Rectal smooth muscle tissue (tissue), 1 donor: ENCODE results near the gene AGRN.
"Not testable (repeated sequence)": the region's sequence is repeated elsewhere in the genome, so short reads cannot be mapped to it uniquely, and the experiment has no call there.

Experiments
- H3K27ac ChIP-seq: one replicate; pipeline ENCODE4 v1.7.0; 2013; ENCODE audit warnings: low read depth, low read length, inconsistent platforms
- H3K27me3 ChIP-seq: one replicate; pipeline ENCODE4 v1.7.0; 2013; ENCODE audit warnings: low read length; ENCODE audit not compliant: control insufficient read depth, insufficient read depth
- H3K36me3 ChIP-seq: one replicate; pipeline ENCODE4 v1.7.0; 2013; ENCODE audit warnings: low read length; ENCODE audit not compliant: control insufficient read depth, insufficient read depth
- H3K4me1 ChIP-seq: one replicate; pipeline ENCODE4 v1.7.0; 2013; ENCODE audit warnings: low read length; ENCODE audit not compliant: control insufficient read depth, insufficient read depth
- H3K4me3 ChIP-seq: one replicate; pipeline ENCODE4 v1.7.0; 2013; ENCODE audit warnings: low read length
- H3K9ac ChIP-seq: one replicate; pipeline ENCODE4 v1.7.0; 2013; ENCODE audit warnings: low read length

Gene AGRN

DNA sequence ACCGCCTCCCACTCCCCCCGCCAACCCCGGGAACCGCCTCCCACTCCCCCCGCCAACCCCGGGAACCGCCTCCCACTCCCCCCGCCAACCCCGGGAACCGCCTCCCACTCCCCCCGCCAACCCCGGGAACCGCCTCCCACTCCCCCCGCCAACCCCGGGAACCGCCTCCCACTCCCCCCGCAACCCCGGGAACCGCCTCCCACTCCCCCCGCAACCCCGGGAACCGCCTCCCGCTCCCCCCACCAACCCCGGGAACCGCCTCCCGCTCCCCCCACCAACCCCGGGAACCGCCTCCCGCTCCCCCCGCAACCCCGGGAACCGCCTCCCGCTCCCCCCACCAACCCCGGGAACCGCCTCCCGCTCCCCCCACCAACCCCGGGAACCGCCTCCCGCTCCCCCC is 43.1 kb upstream of the AGRN start:
- not testable (repeated sequence) for H3K9ac ChIP-seq, H3K4me1 ChIP-seq, H3K36me3 ChIP-seq, H3K4me3 ChIP-seq, H3K27ac ChIP-seq
- peaks cover 13% of the 10 kb centered on the region for H3K27me3 ChIP-seq

DNA sequence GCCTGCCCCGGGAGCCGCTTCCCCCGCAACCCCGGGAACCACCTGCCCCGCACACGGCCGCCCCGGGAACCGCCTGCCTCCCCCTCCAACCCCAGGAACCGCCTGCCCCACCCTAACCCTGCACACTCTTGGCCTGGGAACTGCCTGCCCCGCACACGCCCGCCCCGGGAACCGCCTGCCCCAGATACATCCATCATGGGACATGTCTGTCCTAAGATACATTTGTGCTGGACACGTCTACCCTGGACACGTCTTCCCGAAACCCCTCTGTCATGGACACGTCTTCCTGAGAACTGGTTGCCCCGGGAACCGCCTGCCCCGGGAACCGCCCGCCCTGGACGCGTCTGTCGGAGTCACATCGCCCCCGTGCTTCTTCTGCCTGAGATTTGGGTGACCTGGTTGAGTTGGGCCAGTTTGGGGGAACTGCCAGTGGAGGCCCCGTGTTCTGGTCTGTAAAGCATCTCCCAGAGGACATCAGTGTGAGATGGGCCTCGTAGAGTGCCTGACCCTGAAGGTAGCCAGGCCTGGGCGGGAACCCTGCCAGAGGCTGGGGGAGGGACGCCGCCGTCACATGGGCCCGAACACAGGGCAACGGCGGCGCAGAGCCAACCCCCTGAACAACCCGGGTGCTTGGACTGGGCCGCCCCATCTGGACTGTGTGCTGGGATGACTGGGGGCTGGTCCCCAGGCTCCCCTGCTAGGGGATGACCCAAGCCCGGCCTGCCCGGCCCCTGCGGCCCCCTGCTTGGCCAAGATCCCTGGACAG is 41.7 kb upstream of the AGRN start:
- H3K4me1 ChIP-seq, result peaks cover 2% of the 10 kb centered on the region

GRCh38 chr1:978835-979743 is 40.8 kb upstream of the AGRN start:
- H3K36me3 ChIP-seq, result no peaks in the 10 kb centered on the region
- H3K9ac ChIP-seq, result no peak overlapping the region
- H3K27ac ChIP-seq, result no peak overlapping the region
- peaks cover 5% of the 10 kb centered on the region for H3K27me3 ChIP-seq
- H3K4me3 ChIP-seq, result no peak overlapping the region
- peaks cover 2% of the 10 kb centered on the region for H3K4me1 ChIP-seq

More for the DNA sequence above, 41.7 kb upstream of the AGRN start:
- peaks cover 12% of the 10 kb centered on the region for H3K27me3 ChIP-seq
- no peaks in the 10 kb centered on the region for H3K36me3 ChIP-seq
- no peak overlapping the region for H3K4me3 ChIP-seq
- no peak overlapping the region for H3K27ac ChIP-seq
- no peak overlapping the region for H3K9ac ChIP-seq

- Histone ChIP-seq H3K4me1 (peaks cover 2% of the 10 kb centered on the region), H3K27ac (no peak overlapping the region), H3K4me3 (no peak overlapping the region), H3K36me3 (no peaks in the 10 kb centered on the region), H3K27me3 (peaks cover 5% of the 10 kb centered on the region), H3K9ac (no peak overlapping the region)
These were observed 40.2 kb upstream of the AGRN start for GRCh38 chr1:979744-980072.

DNA sequence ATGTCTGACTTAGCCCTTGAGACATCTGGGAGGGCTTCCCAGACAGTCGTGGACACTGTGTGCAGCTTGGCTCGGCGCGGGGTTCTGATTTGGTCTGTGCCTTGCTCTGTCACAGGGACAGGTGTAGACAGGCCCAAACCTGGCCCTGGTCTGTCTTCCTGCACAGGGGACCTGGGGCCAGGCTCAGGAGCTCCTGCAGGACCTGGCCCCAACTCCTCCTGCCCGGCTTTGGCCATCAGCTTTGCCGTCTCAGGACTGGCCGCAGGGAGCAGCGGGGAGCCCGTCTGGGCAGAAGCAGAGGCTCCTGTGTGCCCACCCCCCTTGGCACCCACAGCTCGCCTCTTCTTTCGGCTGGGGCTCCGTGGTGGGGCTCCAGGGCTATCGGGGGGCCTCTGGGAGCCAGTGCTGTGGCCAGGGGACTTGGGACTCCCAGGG is 39.8 kb upstream of the AGRN start:
- Histone ChIP-seq H3K9ac (no peak overlapping the region), H3K27ac (no peak overlapping the region), H3K4me3 (no peak overlapping the region)

DNA sequence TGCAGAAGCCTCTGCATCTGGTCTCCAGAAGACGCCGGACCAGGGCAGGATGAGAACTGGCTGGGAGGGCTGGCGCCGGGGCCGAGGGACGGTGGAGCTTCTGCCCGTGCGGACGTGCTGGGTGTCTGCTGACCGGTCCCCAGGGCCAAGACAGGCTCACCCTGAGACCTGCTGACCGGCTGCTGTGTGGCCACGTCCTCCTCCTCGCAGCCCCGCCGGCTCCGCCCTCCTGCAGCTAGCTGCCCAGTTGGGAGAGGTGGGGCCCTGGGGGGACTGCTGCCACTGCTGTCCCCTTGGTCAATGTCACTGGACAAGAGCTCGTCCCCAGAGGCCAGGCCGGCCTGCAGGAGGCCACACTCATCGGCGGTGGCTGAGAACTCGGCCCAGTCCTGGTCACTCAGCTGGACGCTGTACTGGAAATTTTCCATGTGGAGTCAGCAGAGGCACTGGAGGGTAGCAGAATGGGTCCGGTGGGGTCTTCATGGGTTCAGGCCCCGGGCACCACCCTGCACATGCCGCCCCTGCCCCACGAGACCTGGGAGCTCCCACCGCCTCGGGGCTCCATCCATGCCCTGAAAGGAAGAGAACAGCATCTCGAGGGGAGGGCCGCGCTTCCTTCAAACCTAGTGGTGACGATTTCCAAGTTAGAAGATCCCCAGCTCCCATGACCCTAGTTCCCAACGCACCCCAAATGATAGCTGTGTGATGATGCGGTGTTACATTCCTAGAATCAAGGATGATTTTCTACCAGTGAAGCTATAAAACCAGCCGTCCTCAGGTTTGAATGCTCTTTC is 39.1 kb upstream of the AGRN start:
- Histone ChIP-seq H3K27me3 (peaks cover 5% of the 10 kb centered on the region), H3K36me3 (no peaks in the 10 kb centered on the region), H3K4me3 (no peak overlapping the region), H3K27ac (no peak overlapping the region), H3K4me1 (peaks cover under 1% of the 10 kb centered on the region), H3K9ac (no peak overlapping the region)

More for the DNA sequence above, 39.8 kb upstream of the AGRN start:
- Histone ChIP-seq H3K27me3 (peaks cover 5% of the 10 kb centered on the region), H3K36me3 (no peaks in the 10 kb centered on the region), H3K4me1 (peaks cover 2% of the 10 kb centered on the region)

GRCh38 chr1:981491-981954 is 38.4 kb upstream of the AGRN start:
- no peak overlapping the region for H3K27ac ChIP-seq
- H3K9ac ChIP-seq, result no peak overlapping the region
- H3K4me1 ChIP-seq, result no peaks in the 10 kb centered on the region
- H3K36me3 ChIP-seq, result no peaks in the 10 kb centered on the region
- no peak overlapping the region for H3K4me3 ChIP-seq
- peaks cover 3% of the 10 kb centered on the region for H3K27me3 ChIP-seq

- Histone ChIP-seq H3K4me3 (no peak within 1 kb of the TSS), H3K9ac (no peak within 1 kb of the TSS), H3K36me3 (no peaks in the 10 kb centered on the region), H3K4me1 (no peaks in the 10 kb centered on the region), H3K27ac (no peak within 1 kb of the TSS), H3K27me3 (peaks cover 3% of the 10 kb centered on the region)
These were observed 37.9 kb upstream of the AGRN start, which contains the start of gene PERM1 for GRCh38 chr1:981955-982558. TSS of gene PERM1 (minus strand) at chr1:982093. CDS start at chr1:981029, 1,064 bp downstream.

GRCh38 chr1:982765-983436 is 37.0 kb upstream of the AGRN start:
- Histone ChIP-seq H3K27ac (no peak overlapping the region), H3K4me3 (no peak overlapping the region), H3K9ac (no peak overlapping the region), H3K4me1 (no peaks in the 10 kb centered on the region), H3K27me3 (peaks cover 3% of the 10 kb centered on the region), H3K36me3 (no peaks in the 10 kb centered on the region)

DNA sequence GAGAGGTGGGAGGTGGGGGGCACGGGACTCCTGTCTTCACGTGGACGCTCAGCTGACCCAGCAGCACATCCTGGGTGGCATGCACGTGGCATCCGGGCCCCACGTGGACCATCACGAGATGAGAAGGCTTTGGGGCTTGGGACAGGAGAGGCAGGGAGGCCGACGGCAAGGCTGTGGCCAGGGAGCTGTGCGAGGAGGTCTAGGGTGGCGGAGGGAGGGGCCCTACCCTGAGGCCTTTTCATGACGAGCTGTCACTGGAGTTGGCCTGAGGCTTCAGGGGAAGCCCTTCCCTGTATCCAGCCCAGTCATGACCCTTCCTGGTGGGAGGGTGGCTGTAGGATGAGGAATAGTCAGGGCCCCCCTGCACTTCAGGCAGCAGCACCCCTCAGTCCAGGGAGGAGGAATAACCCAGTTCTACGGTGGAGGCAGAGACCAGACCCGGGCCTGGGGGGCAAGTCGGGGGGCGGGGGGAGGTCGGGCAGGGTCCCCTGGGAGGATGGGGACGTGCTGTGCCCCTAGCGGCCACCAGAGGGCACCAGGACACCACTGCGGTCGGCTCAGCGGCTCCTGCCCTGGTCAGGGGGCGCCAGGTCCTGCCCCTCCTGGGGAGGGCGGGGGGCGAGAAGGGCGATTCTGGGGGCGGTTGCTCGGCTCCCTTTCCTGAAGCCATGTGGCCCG is 36.0 kb upstream of the AGRN start:
- Histone ChIP-seq H3K4me1 (no peaks in the 10 kb centered on the region), H3K4me3 (no peak overlapping the region), H3K27me3 (peaks cover 3% of the 10 kb centered on the region), H3K9ac (no peak overlapping the region), H3K36me3 (no peaks in the 10 kb centered on the region), H3K27ac (no peak overlapping the region)

DNA sequence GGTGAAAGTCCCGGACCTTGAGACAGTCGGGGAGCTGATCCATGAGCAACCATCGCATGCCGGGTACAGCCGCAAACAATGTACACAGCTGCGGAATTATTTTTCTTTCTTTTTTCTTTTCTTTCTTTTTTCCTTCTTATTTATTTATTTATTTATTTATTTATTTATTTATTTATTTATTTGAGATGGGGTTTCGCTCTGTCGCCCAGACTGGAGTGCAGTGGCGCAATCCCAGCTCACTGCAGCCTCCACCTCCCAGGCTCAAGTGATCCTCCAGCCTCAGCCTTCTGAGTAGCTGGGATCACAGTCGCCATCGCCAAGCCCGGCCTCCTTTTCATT is 35.5 kb upstream of the AGRN start:
- Histone ChIP-seq H3K27me3 (peaks cover 3% of the 10 kb centered on the region), H3K4me1 (no peaks in the 10 kb centered on the region), H3K27ac (no peak overlapping the region), H3K36me3 (no peaks in the 10 kb centered on the region), H3K9ac (no peak overlapping the region), H3K4me3 (no peak overlapping the region)
